DOHH2 (cell line): Measurements from ENCODE around the gene GABARAPL1.

ENCODE experiments used
- CTCF ChIP-seq: fragments of 200-600 bp; sonication (generic); IDR thresholded peaks from one replicate; pipeline ENCODE4 v1.5.1; 2014; ENCODE audit warnings: antibody characterized with exemption, mild to moderate bottlenecking, low read depth, low read length; ENCODE audit not compliant: poor library complexity, severe bottlenecking
- EZH2phosphoT487 ChIP-seq: fragments of 200-600 bp; sonication (generic); IDR thresholded peaks from 2 replicates; pipeline ENCODE4 v1.6.1; 2017; ENCODE audit warnings: borderline replicate concordance, mild to moderate bottlenecking, antibody characterized with exemption, low read length, moderate library complexity, mixed read lengths

- TF ChIP-seq CTCF = no peak
- TF ChIP-seq EZH2phosphoT487 = no peak
Measured at GRCh38 chr12:10226731-10227130, 14.1 kb downstream of the GABARAPL1 start.
